GM19438 (cell line): ENCODE data around the gene CD63.

Source experiments
- ATAC-seq: cut with Tn5 transposase; IDR thresholded peaks from one replicate; pipeline ENCODE4 v1.9.1; 2021; ENCODE audit warnings: low read depth; ENCODE audit not compliant: unreplicated experiment

Gene CD63

GRCh38 chr12:55741931-55742680 lies 13.3 kb upstream of the CD63 start:
- no peak for ATAC-seq

- ATAC-seq, result no peak
Measured at GRCh38 chr12:55739025-55739378, 10.2 kb upstream of the CD63 start.

- ATAC-seq, result peak; percentile 91
Measured at GRCh38 chr12:55738123-55739024, 9.6 kb upstream of the CD63 start.

- ATAC-seq, result no peak
Measured at GRCh38 chr12:55737581-55738122, 8.8 kb upstream of the CD63 start.

- ATAC-seq, result no peak
Measured at GRCh38 chr12:55736780-55737580, 8.2 kb upstream of the CD63 start.

- no peak for ATAC-seq
Measured at GRCh38 chr12:55736076-55736475, 7.3 kb upstream of the CD63 start.

- no peak for ATAC-seq
Measured at GRCh38 chr12:55734595-55734994, 5.8 kb upstream of the CD63 start.

GRCh38 chr12:55733858-55734257 lies 5.0 kb upstream of the CD63 start:
- no peak for ATAC-seq

GRCh38 chr12:55733021-55733555 lies 4.3 kb upstream of the CD63 start:
- no peak for ATAC-seq

- no peak for ATAC-seq
Measured at GRCh38 chr12:55732288-55732687, 3.5 kb upstream of the CD63 start.

GRCh38 chr12:55729819-55730818 lies 1.3 kb upstream of the CD63 start:
- ATAC-seq, result peak; percentile 53

- peak; percentile 15 for ATAC-seq
Measured at GRCh38 chr12:55728186-55728938, 447 bp downstream of the CD63 start.

- no peak for ATAC-seq
Measured at GRCh38 chr12:55727643-55728185, 1.1 kb downstream of the CD63 start.

- no peak for ATAC-seq
Measured at GRCh38 chr12:55726971-55727370, 1.8 kb downstream of the CD63 start.

GRCh38 chr12:55725556-55725955 lies 3.3 kb downstream of the CD63 start:
- ATAC-seq, result no peak

- ATAC-seq, result no peak
Measured at GRCh38 chr12:55724940-55725309, 3.9 kb downstream of the CD63 start.

GRCh38 chr12:55724226-55724939 lies 4.4 kb downstream of the CD63 start:
- no peak for ATAC-seq
